CD1c-positive myeloid dendritic cell (primary cell): Measurements from ENCODE around the gene UGT1A10.

Source experiments
- DNase-seq: peaks from one replicate; pipeline ENCODE4 v3.0.0-alpha.2; 2016; ENCODE audit errors: extremely low spot score

Gene UGT1A10

DNA sequence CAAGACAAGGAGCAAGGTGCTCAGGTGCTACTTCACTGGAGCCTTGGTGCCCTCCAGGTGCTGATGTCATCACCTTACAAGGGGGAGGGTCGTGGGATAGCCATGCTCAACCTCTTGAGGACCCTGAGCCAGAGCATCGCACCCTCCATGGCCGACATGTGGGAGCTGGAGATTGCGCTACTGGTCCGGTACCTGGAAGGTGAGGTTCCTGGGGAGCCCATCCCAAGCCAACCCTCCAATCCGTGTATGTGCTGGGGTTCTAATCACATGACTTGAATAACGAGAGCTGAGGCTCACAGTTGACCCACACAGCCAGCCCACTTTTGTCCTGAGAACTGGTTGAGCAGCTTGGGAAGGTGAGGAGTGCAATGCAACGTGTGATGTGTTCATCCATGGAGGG, 167.7 kb downstream of the UGT1A10 start:
- DNase-seq: no peak

DNA sequence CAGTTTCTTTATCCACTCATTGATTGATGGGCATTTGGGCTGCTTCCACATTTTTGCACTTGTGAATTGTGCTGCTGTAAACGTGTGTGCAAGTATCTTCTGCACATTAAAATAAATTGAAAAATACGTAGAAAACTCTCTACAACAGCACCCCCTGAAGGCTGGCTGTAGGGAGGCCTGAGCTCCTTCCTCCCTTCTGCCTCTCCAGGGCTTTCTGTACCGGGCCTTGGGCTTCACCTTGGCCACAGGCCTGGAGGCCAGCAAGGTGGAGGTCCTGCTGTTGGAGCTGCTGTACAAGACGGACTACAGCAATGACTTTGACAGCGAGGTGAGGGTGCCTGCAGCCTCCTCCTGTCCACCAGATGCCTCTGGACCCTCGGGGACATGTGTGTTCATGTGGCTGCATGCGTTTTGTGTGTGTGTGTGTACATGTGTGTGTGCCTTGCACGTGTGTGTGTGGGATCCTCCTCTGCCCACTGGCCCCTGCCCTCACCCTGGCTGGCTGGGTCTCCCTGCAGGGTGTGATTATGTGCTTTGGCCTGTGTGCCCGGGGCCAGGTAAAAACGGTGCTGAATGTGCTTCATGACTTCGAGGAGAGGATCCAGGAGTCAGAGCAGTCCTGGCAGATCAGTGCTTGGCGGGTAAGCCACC, 171.1 kb downstream of the UGT1A10 start:
- no peak for DNase-seq

DNA sequence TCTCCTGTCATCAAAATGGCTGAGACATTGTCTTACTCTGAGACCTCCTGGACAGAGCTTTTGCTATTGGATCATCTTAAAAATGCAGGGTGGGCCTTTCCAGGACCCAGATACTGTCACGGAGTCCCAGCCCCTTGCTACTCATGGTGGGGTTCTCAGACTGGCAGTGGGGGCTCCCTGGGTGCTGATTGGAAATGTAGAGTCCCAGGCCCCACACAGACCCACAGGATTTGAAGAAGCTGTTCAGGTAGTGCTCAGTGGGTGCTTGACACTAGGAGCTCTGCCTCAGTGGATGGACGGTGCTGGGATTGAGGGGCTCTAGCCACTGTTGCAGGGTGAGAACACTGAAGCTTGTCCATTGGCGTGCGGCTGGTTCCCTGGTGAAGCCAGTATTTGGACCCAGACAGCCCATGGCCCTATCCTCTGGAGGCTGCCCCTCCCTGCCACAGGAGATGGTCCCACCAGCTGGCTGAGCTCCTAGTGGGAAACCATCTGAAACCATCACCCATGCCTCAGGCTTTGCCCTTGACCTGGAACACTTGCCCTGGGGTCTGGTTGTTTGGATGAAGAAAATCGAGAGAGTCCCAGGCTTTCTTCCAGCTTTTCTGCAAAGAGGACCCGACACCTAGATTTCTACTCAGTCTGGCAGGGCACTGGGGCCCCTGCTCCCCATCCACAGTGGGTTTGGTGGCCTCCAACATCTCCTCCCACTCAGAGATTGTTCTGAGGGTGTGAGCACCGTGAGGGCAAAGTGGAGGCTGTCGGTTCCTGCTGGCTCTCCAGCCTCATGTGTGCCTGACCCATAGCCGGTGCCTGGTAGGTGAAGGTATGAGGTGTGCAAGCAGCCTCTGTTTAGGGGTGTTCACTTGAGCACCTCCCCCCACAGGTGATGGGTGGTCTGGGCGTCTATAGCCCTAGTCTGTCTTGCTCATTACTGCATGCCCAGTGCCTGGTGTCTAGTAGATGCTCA, 172.0 kb downstream of the UGT1A10 start:
- no peak for DNase-seq

DNA sequence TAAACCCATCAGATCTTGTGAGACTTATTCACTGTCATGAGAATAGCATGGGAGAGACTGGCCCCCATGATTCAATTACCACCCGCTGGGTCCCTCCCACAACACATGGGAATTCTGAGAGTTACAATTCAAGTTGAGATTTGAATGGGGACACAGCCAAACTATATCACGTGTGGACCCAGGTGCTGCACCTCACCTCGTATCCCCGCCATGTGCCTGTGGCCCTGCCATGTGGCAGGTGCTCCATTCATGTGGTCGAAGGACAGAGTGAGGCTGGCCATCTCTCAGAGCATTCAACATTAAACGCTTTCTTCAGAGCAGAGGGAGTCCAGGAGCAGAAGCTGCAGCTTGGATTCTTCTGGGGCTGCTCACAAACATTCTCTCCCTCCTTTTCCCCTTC, 174.1 kb downstream of the UGT1A10 start:
- no peak for DNase-seq

DNA sequence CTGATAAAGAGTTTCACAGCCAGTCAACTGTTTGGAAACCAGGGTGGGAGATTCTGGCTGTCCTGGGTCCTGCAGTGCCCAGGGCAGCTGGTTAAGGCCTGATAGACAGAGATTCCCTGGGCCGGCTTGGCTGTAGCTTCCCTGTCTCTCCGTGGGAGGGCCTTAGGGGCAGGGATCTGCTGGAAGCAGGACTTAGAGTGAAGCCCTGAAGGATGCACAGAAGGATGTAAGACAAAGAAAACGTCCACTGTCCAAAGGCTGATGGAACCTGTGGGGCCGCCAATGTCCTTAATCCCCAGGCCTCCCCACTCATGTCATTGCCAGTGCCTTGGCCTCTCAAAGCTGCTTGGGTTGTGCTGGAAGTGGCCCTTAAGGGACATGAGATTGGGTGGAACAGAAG, 174.8 kb downstream of the UGT1A10 start:
- no peak for DNase-seq

DNA sequence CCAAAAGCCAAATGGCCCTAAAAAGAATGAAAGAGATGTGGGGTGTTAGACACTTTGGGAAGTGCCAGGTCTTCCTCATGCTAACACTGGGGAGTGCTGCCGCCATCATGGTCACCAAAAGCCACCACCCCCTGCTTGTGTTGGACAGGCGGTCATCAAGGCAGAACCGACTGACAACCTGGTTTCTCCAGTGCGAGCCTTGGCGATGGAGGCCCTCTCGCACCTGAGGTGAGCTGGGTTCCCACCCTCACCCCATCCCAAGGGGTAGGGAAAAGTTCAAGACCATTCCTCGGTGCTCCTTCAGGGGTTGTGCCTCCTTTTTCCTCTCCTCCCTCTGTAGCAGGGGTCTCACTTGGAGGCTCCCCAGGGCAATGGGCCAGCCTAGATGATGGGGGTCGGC, 175.5 kb downstream of the UGT1A10 start:
- no peak for DNase-seq

DNA sequence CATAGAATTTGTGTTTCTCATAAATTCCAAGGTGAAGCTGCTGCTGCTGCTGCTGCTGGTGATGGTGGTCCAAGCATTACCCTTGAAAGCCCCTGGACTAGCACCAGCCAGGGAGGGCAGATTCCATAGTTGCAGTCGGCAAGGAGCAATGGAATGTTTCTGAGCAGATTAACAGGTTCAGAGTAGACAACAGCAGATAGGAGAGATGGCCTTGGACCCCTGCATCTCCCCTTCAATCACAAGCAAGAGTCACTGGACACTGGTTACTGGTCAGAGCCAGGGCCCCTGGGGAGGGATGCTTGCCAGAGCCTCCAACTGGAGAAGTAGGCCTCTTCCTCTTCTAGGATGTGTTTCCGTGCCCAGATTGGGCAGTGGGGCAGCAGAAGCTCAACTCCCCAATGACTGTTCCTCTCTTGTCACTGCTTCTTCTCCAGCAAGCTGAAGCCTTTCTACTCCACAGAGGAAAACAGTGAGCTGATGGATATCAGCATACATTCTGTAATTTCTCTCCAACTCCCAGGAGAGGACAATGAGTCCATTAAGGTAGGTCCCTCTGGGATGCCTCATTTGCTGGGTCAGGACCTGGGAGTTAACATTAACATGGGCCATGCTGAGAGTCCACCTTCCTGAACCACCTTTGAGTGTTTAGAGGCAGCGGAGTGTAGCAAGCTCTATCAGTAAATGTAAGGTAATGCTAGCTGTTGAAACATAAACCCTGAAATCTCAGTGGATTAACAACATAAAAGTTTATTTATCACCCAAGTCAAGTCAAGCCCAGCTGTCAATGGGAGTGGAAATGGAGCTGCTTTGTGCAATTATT, 177.2 kb downstream of the UGT1A10 start:
- no peak for DNase-seq

DNA sequence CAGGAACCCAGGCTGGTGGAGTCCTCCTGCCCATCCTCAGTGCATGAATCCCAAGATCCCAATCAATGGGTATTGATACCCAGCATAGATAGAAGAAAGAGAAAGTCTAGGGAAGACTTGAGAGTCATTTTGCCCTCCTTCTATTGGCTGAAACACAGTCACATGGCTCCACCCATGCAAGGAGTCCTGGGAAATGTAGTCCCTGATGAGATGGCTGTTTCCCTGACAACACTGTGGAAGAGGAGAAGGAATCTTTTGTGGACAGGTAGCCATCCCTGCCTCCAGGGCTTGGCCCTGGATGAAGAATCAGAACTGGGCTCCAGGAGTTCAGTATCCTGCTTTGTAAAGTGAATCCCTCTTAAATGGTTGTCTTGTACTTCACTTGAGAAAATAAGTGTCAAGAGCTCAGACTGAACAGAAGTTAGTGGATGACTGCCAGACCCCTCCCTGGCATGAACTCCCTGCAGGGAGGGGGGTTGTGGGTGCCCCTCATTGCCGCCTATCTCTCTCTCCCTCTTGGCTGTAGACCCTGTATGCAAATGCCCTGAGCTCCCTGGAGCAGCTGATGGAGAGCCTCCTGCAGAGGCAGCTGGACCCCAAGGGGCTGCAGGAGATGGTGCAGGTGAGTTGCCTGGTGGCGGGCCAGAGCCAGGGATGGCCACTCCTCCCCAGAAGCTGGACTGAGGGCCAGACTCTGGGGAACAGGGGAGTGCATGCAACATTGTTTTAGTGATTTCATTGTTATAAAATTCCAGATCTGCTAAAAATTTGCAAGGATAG, 178.0 kb downstream of the UGT1A10 start:
- no peak for DNase-seq

DNA sequence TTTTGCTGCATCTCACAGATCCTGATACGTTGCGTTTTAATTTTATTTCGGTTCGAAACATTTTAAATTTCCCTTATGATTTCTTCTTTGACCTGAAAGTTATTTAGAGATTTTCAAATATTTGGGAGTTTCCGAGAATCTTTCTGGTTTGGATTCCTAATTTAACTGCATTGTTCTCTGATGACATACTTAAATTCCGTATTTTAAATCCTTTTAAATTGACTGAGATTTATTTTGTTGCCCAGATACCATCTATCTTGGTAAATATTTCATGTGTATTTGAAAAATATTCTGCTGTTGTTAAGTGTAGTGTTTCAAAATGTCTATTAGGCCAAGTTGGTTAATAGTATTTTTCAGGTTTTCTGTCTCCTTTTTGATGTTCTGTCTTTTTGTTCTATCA, 179.6 kb downstream of the UGT1A10 start:
- DNase-seq: no peak

DNA sequence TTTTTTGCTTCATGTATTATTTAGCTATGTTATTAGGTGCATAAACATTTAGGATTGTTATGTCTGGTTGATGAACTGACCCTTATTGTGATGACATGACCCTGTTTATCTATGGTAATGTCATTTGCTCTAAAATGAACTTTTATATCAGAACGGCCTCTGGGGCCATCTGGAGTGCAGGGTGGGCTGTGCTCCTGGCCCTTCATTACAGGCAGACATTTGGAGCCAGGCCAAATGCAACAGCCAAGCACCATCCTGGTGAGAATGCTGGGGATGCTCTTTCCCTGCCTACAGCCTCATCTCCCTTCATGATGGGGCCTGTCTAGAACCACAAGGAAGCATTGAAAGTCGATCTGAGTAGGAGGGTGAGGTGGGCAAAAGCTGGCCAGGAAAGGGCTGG, 180.1 kb downstream of the UGT1A10 start:
- DNase-seq: no peak

DNA sequence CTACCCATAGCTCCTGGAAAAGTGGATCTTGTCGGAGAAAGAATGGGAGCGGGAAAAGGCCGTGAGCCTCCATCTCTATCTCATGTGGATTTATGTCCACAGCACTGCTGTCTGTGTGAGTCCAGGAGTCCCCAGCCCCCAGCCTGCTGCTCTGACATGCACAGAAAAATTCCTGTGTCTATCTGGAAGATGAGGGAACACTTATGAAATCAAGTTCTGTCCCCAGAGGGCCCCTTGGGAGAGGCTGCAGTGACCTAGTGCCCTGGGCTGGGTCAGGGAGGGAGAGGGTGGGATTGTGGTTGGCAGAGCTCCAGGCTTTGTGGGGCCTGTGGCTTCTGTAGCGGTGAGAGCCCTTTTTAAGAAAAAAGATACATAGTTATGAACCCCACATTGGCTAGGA, 180.5 kb downstream of the UGT1A10 start:
- no peak for DNase-seq

DNA sequence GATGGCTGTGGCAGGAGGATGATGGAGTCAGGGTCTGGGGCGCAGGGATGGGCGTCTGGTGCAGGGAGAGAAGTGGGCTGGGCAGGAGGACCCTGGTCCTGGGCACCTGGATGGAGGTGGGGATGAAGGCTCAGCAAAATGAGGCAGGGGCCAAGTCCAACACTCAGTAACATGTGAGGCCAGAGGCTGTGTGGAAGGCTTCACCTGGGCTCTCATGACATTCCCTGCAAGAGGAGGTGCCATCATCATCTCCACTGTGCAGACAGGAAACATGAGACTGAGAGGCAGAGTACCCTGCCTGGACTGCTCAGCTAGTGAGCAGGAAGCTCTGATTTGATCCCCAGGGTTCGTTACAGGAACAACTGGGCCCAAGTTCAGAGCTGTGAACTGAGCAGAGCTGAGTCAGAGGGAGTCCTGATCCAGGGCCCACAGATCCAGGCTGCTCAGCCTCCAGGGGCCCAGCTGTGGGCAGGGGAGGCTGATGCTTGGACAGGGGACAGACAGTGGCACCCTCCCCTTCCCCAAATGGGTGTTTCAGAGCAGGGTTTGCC, 181.2 kb downstream of the UGT1A10 start:
- DNase-seq: no peak

DNA sequence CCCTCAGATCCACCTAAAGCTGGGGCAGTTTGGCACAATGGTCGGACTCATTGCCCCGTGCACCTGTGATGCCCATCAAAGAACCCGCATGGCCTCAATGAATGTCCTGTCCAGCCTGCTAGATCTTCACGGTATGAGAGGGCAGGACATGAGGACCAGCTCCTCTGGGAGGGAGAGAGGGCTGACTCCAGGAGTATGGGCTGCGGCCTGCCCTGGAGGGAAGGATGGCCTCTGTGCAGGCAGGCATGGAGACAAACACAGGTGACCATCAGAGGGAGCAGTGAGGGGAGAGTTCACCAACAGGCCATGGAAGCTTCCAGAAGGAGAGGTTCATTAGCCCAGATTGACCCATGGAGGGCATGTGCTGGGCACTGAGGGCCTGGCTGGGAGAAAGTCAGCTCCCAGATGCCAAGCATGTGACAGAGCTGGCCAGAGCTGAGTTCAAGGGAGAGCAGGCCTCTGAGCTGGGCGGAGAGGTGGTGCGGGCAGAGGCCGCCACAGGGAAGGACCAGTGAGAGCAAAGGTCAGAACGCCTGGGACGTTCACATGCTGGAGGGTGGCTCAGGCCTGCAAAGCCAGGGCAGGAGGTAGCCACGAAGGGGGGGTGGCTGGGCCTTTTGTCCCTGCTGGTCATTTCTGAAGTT, 181.9 kb downstream of the UGT1A10 start:
- DNase-seq: no peak

DNA sequence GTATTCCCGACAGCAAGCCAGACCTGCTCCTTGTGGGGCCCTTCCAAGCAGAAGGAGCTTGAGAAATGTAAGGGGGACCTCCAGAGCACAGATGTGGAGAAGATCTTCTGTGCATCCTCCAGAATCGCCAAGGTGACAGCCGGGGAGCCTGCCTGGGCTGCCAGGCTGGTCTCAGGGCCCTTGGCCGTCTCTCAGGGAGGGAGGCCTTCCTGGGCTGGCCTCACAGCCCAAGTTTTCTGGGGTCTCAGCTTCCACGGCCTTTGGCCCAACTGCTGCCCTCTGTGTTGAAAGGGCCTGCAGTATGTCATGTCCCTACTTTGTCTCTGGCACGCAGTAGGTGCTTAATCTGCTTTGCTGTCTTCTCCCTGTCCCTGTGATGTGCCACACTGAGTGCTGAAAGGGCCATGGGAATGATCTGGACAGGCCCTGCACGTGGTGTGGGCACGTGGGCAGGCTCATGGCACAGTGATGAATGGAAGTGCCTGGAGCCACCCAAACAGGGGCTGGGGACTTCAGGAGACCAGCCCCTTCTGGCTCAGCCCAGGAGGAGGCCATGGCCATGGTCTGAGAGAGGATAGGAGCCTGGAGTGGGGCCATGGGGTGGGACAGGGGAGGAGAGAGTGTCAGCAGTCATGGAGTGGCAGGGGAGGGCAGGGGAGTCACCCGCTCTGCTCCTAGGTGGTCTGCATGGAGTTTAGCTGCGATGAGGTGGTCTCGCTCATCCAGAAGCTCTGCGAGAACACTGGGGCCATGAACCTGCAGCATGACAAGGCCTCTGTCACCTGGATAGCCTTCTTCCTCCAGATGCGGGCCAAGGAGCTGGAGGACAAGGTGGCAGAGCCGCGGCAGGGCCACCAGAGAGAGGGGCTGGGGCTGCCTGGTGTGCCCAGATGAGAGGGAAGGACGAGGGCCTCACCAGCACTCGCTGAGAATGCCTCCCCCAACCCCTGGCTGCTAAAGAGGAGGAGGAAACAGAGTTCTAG, 182.7 kb downstream of the UGT1A10 start:
- DNase-seq: no peak

DNA sequence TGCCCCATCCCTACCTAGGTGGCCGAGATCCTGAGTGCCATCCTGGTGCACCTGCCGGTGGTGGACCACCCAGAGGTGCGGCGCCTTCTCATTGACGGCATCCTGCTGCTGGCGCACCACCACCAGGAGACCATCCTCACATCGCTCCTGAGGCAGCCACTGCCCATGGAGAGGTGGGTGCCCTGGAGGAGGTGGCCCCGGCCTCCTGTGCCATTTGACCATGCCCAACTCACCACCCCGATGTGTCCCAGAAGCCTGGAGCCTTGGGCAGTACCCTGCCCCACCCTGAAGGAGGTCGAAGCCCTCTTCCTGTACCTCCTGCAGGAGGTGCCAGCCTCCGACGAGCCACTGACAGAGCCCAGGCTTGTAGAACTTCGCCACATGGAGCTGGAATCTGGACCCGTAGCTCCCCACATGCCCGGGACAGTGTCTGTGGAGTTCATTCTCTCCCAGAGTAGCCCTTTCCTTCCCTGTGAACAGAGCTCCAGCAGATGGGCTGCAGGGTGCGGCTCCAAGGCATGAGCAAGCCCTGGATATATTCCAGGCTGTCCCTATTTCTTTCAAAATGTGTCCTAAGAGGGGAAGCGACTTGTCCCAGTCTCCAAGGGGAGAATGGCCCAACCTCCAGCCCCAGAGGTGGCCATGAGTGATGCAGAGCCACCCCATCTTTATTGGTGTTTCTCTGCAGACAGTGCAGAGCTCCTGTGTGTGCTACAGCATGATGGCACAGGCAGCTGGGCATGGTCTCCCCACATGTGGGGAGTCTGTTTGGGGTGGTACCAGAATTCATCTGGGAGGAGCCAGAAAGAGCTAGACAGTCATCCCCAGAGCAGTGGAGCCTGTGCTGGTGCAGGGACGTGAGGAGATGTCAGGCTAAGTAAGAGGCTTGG, 183.9 kb downstream of the UGT1A10 start:
- DNase-seq: no peak

DNA sequence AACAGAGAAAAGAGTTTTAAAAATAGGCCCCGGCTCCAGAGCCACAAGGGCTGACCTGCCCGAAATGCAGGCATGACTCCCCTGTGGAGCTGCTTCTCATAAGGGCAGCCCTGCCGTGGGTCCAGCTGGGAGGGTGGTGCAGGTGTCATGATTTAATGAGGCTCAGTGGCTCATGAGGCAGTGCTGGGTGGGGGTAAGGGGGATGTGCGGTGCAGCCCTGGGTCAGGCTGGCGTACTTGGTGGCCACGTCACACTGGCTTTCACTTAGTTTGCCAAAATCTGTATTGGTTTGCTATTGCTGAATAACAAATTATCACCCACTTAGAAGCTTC, 184.5 kb downstream of the UGT1A10 start:
- no peak for DNase-seq

DNA sequence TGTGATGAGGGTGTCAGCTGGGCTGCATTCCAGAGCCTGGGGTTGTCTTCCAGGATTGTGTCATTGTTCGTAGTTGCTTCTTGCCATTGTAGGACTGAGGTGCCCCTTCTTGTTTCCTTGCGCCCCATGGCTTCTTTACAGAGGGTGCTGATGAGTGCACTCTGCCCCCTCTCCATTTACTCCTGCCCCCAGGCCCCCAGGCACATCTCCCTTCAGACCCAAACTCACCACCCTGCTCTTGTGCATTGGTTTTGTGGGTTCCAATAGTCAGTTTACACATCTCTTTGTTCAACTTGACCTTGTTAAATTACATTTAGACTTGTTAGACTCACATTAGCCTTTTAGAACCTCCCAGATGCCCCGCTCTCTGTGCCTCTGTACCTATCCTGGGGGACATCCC, 184.9 kb downstream of the UGT1A10 start:
- DNase-seq: no peak

DNA sequence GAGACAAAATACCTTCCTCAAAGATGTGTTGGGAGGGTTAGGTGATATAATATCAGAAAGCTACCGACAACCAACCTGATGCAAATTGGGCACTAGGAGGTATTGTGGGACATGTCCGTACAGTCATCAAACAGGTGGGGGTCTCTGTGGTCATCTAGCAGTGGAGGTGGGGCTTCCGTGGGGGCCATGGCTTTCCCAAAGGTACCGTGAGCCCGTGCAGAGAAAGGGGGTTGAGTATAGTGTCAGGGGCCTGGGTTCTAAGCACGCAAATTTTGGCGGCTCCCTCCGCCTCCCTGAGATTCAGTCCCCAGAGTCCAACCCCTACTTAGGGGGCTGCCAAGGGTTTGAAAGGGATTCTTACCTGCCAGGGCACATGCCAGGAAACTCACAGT, 185.5 kb downstream of the UGT1A10 start:
- no peak for DNase-seq
